LNCAP (cell line): ENCODE results near the gene MGAT1.

Experiments used
- TF ChIP-seq, protein P1 (sequence below): fragments of 450-650 bp; IDR thresholded peaks from 2 replicates; pipeline ENCODE4 v1.5.1; 2017; ENCODE audit warnings: mild to moderate bottlenecking

Gene MGAT1

DNA sequence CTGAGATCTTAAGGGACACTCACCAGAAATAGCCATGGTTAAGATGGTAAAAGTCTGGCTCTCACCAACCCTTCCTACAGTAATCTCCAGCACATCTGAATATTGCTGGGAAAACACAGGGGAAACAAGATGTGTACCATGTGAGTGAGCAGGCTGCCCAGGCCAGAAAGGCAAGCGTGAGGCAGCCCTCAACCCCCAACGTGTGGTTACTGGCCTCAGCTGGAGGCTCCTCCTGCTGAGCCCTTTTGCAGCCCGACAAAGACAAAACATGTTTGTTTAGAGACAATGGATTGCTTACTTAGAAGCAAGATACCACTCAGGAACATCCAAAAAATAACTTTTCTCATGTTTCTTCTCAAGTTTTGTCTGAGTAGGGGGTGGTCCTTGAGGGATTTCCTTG lies 41.8 kb upstream of the MGAT1 start:
- TF ChIP-seq, protein P1, sequence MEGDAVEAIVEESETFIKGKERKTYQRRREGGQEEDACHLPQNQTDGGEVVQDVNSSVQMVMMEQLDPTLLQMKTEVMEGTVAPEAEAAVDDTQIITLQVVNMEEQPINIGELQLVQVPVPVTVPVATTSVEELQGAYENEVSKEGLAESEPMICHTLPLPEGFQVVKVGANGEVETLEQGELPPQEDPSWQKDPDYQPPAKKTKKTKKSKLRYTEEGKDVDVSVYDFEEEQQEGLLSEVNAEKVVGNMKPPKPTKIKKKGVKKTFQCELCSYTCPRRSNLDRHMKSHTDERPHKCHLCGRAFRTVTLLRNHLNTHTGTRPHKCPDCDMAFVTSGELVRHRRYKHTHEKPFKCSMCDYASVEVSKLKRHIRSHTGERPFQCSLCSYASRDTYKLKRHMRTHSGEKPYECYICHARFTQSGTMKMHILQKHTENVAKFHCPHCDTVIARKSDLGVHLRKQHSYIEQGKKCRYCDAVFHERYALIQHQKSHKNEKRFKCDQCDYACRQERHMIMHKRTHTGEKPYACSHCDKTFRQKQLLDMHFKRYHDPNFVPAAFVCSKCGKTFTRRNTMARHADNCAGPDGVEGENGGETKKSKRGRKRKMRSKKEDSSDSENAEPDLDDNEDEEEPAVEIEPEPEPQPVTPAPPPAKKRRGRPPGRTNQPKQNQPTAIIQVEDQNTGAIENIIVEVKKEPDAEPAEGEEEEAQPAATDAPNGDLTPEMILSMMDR = no peak

DNA sequence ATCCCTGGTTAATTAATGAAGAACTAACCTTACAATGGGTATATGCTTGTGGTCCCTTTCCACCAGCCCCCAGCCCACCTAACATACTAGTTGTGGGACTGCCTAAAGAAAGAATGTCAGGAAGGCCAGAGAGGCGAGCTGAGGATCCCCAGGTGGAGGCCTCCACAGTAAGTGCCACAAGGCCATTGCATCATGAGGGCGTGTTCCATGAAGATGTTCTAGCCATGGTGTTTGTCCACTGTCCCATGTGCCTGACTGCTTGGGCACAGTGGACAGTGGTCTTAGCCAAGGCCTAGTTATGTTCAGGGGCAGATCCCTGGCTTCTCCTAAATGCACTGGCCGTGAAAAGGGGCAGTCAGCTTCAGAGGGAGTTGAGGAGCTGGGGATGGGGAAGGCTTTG lies 37.3 kb upstream of the MGAT1 start:
- TF ChIP-seq, protein P1 = no peak

DNA sequence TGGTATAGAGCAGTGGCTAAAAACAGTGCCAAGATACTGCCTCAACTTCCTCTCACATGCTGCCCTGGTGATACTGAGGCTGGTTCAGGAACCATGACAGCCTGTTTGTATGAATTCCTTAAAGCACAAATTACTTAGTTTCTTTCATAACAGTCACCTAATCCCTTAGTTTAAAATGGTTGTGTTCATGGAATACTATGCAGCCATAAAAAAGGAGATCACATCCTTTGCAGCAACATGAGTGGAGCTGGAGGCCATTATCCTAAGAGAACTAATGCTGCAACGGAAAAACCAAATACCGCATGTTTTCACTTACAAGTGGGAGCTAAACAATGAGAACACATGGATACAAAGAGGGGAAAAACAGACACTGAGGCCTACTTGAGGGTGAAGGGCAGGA lies 36.6 kb upstream of the MGAT1 start:
- TF ChIP-seq, protein P1 = no peak

DNA sequence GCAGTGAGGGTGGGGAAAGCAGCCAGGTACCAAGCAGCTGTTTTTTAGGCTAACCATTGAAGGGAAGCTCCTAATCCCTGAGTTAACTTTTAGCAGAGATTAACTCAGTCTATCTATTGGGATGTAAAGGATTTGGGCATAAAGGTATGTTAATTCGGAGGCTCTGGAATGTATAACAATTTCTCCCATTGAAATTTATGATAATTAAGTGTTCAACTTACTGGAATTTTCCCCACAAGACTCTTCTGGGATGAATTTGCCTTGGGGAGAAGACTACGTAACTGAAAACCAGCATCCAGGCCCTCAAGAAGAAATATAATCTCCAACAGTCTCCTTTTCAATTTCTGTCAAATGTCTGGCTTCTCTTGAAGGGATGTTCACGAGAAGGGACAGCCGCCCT lies 34.9 kb upstream of the MGAT1 start:
- TF ChIP-seq, protein P1 = no peak

DNA sequence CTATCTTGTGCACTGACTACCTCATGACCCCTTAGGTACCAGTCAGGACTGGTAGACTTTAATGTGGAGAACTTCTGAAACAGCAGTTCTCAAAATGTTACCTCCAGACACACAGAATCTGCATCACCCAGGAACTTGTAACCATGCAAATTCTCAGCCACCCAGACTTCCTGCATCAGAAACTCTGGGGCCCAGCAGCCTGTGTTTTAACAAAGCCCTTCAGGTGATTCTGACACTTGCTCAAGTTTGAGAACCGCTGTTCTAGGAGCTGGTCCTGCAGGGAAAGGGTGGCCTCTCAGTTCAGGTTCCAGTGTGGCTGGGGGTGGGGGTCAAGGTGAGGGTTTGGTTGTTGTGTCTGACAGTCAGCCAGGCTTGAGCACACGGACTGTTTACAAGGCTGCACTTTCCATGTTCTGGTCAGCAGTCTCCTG lies 30.0 kb upstream of the MGAT1 start:
- TF ChIP-seq, protein P1 = no peak

DNA sequence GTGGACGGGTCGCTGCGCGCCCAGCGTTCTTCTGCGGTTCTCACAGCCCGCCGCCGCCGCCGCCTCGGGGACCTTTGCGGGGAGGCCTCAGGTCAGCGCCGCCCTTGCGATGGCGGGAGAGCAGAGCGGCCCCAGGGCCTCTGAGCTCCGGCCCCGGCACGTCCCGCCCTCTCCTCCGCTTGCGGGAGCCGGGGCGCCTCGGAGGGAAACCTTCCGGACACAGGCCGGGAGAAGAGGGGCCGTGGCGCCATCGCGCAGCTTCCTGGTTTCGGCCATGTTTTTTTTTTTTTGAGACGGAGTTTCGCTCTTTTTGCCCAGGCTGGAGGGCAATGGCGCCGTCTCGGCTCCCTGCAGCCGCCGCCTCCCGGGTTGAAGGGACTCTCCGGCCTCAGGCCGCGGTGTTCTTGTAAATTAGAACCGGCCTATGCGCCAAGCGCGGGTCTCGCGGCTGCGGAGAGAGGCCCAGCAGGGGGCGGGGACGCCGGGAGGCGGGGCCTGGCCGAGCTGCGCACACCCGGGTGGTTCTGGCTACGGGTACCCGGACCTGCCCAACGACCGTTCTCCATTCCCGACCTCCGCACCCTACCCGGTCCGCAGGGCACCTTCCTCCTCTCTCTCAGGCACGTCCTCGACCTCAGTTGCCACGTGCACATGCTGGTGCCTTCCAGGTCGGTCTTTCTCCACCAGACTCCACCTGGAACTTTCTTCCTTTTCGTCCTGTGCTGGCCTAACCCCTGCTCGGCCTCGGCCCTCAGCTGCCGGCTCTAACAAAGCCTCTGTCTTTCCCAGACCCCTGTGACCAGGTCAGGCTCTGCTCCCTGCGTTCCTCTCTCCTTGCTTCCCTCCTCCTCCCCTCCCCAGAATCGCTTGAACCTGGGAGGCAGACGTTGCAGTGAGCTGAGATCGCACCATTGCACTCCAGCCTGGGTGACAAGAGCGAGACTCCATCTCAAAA lies 28.8 kb upstream of the MGAT1 start:
- TF ChIP-seq, protein P1 = 0 out of 2 replicates have a peak, but pooled peaks have one; percentile 10

DNA sequence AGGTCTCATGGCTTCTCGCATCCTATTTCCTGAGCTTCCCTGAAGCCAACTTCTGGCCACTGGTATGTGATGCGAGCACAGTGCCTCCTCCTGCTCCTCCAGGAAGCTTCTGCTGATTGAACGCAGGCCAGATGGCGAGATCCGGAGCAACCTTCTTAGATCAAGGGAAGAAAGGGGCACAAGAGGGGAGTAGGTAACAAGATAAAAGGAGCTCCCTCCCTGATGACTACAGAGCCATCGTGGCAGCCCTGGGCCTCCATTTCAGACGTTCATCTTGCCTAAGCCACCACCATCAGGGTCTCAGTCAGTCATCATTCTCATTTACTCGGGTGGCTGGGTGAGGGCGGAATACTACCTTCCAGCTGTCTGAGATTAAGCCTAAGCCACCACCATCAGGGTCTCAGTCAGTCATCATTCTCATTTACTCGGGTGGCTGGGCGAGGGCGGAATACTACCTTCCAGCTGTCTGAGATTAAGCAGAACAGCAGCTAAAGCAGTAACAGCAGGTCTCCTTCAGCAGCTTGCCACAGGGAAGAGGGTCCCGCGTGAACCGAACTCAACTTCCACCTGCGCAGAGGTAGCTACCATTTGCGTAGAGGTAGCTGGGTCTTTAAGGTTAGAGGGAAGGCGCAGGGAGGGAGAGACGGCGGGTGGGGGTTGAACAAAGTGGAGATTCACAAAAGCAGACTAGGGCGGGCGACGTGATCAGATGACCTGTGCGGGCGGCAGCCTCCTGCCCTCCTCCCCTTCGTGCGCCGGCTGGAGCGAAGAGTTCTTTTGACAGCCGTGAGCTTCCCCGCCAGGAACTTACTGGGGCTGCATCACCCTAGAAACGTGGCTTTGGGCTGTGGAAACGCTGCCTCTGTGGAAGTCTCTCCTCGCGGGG lies 27.9 kb upstream of the MGAT1 start:
- TF ChIP-seq, protein P1 = no peak
